Measurements from ENCODE around the gene PRPF38B.
"Not testable (repeated sequence)": the region's sequence is repeated elsewhere in the genome, so short reads cannot be mapped to it uniquely, and the experiment has no call there.

PRPF38B gene, protein sequence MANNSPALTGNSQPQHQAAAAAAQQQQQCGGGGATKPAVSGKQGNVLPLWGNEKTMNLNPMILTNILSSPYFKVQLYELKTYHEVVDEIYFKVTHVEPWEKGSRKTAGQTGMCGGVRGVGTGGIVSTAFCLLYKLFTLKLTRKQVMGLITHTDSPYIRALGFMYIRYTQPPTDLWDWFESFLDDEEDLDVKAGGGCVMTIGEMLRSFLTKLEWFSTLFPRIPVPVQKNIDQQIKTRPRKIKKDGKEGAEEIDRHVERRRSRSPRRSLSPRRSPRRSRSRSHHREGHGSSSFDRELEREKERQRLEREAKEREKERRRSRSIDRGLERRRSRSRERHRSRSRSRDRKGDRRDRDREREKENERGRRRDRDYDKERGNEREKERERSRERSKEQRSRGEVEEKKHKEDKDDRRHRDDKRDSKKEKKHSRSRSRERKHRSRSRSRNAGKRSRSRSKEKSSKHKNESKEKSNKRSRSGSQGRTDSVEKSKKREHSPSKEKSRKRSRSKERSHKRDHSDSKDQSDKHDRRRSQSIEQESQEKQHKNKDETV

DNA sequence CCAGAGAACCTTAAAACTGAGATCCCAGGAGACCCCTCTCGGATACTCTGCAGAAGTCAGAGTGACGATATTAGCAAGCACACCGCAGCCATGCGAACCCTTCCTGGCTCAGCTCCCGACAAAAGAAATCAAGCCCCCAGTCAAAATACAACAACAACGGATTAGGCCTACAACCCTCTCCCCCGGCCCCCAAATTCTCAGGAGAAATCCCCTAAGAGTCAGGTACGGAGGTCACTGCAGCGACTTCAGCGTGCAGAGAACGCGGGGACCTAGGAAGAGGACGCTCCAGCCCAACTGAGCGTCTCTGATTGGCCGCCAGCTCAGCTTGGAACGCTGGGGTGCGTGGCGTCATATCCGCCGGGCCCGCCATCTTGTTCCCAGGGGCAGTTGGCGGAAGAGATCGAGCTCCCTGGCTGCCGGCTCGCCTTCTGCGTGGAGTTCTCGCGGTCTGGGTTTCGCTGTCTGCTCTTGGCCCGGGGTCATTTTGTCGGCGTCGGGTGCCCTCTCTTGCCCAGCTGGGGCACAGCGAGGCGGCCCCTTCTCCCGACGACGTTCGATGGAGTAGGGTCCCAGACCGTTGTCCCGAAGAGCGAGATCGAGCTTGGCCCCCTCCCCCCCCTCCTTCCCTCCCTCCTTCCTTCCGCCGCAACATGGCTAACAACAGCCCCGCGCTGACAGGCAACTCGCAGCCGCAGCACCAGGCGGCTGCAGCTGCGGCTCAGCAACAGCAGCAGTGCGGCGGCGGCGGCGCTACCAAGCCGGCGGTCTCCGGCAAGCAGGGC is at the start of gene PRPF38B:
PRPF38B (plus strand) TSS at position 369 of the 782 bp plus-strand sequence; CDS start at position 651, 282 bp downstream.
- peak; percentile 94 for DNase-seq

DNA sequence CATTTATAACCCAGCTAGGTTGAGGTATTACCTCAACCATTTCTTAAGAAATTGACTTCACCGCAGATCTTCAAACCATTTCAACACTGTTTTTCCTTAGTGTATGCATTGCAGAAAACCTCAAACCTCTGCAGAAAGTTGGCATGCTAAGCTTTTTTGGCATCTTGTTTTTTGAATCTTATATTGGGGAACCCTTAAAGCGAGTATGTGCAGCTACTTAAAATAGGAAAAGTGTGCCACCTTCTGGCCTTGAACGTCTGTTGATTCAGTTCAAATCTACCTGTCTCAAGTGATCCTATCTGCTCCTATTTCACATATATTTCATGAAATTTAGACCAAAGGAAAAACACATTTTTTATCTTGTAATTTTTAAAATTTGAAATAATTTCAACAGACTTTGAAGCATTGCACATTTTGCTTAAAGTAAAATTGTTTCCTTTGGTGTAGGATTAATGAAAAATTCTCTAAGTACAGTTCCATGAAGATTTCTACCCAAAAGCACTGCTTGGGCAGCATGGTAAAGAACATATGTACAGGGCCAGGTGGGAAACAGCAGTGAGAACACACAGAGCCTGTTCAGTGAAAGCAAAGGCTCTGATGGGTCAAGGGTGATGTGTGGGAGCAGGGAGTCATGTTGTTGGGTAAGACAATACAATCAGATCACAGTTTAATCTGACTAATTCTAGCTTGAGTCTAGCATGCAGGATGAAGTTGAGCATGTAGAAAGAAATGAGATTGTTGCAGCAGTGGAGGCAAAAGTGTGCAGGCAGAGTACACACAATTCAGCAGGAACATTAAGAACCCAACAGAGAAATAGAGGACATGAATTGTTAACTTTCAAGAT is 48.4 kb upstream of the PRPF38B start:
- DNase-seq: peak; percentile 41

DNA sequence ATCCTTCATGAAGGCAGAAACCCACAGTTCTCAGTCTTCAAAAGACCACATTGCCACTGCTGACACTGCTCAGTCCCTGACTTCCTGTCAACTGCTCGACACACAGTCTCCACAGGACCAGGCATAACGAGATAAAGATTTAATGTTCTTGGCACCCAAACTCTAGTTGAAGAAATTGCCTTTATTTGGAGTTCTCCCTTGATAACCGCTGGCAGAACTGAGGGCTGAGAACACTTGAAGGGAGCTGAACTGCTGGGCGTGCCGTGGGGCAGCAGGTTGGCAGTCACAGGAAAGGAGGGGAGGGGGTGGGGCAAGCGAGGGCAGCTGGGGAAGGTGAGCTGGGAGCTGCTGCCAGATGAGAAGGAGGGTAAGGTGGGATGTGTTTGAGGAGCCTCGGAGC is 47.1 kb upstream of the PRPF38B start:
- DNase-seq: peak; percentile 32

DNA sequence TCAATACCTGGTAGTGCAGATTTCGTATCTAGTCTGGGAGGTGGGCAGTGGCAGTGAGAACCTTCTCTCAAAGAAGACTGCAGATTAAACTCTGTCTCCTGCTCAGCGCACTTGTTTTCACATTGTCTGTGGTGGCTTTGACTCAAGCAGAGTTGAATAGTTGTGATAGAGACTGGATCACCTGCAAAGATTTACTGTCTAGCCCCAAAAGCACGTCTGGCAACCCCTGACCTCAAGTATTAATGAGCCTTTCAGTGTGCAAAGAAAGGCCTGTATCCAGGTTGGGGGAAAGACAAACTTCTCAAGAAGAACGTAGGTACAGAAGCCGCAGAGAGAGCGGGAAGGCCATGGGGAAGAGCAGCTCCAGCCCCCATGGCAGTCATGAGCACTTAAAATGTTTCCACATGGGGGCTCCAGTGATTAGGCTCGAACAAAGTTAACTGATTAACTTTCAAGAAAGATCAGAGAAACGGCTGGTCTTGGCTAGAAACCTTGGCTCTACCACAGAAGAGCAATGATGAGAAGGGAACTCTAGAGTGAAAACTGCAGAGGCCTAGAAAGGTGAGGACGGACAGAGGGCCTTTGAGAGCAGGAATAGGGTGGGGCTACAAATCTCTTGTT is 46.4 kb upstream of the PRPF38B start:
- DNase-seq: no peak

DNA sequence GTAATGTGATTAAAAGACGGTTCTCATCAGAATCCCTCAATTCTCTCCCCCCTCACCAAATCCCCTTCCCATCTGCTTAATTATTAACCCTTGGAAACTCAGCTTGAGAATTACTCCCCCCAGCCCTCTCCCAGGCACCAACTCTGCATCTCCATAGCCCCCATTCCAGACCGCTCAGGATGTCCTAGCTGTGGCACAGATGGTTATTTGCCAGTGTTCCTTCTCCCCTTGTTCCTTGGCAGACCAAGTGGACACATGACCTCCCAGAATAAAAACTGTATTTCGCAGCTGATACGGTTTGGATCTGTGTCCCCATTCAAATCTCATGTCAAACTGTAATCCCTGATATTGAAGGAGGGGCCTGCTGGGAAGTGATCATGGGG is 45.9 kb upstream of the PRPF38B start:
- DNase-seq: no peak

DNA sequence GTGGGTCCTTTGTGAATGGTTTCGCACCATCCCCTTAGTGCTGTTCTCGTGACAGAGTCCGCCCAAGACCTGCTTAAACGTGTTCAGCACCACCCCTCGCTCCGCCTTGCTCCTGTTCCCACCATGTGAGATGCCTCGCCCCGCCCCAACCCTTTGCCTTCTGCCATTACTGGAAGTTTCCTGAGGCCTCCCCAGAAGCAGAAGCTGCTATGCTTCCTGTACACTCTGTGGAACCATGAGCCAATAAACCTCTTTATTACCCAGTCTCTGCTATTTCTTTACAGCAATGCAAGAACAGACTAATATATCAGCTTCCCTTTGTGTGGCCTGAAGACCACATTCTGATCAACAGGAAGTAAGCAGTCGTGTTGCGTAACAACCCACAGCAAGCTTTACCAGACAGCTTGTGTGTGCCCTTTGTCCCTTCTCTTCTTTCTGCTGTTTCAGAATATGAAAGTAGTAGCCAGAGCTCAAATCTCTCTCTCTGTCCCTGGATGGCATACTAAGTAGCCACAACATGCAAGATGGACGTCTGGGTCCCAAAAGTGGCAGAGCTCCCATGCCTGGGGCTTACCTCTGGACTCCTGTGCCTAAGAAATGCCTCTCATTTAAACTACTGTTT is 45.4 kb upstream of the PRPF38B start:
- DNase-seq: peak; percentile 34

DNA sequence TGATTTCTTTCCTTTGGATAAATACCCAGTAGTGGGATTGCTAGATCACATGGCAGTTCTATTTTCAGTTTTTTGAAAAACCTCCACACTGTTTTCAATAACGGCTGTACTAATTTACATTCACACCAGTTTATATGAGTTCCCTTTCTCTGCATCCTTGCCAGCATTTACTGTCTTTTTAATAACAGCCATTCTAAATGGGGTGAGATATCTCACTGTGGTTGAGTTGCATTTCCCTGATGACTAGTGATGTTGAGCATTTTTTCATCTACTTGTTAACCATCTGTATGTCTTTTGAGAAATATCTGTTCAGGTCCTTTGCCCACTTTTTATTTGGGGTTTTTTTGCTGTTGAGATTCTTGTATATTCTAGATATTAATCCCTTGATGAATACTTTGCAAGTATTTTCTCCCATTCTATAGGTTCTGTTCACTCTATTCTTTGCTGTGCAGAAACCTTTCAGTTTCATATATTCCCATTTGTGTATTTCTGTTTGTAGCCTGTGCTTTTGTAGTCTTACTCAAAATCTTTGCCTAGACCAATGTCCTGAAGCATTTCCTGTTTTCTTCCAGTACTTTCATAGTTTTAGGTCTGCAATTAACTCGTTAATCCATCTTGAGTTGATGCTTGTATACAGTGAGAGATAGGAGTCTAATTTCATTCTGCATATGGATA is 38.5 kb upstream of the PRPF38B start:
- no peak for DNase-seq

DNA sequence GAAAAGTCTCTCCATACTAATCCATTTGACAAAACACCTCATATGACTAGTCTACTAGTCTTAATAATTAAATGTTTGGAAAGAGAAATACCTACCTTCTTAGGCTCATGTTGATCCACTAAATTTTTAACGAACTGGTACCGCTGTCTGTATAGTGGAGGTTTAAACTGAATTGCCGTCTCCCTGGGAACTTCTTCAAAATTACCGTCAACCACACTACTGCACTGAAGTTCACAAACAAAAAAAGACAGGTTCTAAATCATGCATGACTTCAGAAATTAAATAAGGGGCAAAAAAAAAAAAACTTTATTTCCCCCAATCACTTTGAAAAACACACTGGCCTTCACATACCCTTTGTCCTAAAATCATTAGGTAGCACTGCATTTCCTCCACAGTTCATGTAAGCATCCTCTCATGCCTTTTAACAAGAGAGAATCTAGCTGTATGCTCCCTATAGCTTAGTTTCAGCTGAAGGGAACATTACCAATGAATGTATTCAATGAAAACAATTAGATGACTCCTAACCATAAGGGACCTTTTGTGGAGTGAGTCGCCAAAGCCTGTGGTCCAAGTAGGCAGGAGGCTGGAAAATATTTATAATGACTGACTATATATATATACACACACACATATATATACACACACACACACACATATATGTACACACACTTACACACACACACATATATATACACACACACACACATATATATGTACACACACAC is 34.6 kb upstream of the PRPF38B start:
- DNase-seq: no peak

DNA sequence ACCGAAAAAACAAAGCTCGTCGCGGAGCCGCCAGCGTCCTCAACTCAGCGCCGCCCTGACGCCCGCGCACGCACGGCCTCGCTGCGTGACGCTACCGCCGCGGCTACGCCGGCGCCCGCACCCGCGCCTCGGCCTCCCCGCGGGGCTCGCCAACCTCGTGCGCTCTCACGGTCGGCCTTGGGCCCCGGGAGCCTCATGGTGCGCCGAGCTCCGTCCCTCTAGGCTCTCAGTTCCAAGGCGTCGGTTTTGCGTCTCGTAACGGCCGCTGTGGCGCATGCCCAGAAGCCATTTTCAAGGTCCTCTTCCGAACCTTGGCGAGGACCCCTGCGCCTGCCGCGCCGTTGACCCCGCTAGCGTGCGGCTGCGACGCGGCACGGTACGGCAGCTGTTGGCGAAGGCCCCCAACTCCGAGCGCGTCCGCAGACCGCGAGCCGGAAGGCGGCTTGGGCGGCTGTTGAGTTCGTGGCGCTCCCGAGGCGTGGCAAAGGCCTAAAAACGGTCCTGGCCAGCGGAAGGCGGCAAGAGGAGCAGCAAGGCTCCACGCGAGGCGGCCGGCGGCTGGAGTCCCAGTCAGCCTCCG is 31.0 kb upstream of the PRPF38B start, which contains the start of gene HENMT1:
HENMT1 (minus strand) TSS at position 64 of the 580 bp plus-strand sequence. CDS start 1,209 bp downstream, outside the sequence.
- DNase-seq: peak; percentile 84

DNA sequence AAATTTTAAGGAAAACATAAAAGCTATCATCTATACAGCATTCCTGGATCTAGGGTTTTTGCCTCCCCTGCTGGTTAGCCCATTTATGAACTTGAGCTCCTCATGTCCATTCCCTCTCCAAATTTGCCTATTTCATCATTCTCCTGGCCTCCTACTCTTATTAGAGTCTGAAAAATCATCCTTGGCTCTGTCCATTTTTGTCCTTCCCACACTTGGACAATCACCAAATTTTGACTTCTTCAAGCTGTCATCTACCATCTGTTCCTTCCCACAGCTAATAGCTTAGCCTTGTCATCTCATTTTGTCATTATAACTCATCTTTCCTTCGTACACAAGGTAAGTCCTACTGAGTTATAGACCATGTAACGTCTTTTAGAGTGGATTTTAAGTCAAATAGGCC is 29.0 kb upstream of the PRPF38B start:
- DNase-seq: no peak

DNA sequence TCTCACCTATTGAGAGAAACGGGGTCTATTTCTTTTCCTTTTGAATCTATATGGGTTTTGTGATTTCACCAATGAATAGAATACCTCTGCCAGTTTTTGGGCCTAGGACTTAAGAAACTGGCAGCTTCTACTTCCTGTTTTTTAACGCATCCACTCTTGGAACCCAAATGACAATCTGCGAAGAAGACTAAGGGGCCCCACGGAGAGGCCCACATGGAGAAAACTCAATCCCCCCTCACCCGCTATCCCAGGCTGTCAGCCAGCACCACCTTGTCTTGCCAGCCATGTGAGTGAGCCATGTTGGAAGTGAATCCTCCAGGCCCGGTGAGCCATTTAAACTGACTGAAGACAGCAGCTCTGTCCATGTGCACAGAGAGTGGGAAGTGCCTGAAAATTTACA is 27.6 kb upstream of the PRPF38B start:
- no peak for DNase-seq

DNA sequence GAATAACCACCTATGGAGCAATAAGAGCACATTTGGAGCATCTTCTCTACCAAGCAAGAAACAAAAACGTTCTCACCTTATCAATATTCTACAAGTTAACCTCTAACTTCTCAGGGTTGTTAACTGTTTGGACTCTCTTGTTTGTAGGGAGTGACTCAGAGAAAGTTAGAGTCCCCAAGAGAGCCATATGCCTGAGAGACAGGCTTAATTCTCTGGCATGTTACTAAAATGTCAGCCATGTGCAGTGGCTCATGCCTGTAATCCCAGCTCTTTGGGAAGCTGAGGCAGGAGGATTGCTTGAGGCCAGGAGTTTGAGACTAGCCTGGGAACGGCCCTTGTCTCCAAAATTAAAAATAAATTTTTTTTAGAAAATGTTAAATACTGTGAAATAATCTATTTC is 27.0 kb upstream of the PRPF38B start:
- DNase-seq: no peak

DNA sequence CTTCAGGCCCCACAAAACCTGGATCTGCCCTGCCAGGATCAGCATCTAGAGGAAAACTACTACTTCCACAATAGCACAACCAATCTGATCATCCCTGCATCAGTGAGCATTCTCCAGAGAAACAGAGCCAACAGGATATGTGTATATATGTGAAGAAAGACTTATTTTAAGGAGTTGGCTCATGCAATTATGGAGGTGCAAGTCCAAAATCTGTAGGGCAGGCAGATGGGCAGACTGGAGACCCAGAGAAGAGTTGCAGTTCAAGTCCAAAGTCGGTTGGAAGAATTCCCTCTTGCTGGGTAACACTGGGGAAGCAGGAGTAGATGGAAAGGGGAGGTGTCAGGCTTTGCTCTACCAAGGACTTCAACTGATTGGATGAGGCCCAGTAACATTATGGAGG is 26.3 kb upstream of the PRPF38B start:
- DNase-seq: no peak

DNA sequence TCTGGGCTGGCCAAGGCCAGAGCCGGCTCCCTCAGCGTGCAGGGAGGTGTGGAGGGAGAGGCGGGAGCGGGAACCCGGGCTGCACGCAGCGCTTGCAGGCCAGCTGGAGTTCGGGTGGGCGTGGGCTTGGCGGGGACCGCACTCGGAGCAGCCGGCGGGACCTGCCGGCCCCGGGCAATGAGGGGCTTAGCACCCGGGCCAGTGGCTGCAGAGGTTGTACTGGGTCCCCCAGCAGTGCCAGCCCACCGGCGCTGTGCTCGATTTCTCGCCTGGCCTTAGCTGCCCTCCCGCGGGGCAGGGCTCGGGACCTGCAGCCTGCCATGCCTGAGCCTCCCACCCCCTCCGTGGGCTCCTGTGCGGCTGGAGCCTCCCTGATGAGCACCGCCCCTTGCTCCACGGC is 24.7 kb upstream of the PRPF38B start:
- not testable (repeated sequence) for DNase-seq

DNA sequence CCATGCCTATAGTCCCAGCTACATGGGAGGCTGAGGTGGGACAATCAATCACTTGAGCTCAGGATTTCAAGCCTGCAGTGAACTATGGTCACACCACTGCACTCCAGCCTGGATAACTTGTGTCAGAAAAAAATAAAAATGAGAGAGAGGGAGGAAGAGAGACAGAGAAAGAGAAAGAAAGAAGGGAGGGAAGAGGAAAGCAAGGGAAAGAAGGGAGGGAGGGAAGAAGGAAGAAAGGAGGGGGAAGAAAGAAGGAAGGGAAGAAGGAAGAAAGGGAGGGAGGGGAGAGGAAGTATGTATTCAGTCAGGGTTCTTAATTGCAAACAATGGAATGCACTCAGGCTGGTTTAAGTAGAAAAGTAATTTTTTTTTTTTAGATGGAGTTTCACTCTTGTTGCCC is 23.3 kb upstream of the PRPF38B start:
- no peak for DNase-seq

DNA sequence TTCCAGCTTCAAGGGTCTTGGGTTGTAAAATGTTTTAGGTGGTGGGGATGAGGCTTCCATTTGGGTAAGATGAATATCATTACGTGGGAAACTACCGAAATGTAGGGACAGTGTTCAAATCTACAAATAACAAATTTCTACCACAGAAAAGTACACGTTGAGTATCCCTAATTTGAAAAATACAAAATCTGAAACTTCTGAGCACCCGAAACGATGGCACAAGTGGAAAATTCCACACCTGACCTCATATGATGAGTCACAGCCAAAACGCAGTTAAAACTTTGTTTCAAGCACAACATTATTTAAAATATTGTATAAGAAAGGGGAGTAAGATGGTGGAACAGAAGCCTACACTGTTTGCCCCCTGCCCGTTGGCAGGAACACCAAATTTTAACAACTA is 22.4 kb upstream of the PRPF38B start:
- DNase-seq: no peak

DNA sequence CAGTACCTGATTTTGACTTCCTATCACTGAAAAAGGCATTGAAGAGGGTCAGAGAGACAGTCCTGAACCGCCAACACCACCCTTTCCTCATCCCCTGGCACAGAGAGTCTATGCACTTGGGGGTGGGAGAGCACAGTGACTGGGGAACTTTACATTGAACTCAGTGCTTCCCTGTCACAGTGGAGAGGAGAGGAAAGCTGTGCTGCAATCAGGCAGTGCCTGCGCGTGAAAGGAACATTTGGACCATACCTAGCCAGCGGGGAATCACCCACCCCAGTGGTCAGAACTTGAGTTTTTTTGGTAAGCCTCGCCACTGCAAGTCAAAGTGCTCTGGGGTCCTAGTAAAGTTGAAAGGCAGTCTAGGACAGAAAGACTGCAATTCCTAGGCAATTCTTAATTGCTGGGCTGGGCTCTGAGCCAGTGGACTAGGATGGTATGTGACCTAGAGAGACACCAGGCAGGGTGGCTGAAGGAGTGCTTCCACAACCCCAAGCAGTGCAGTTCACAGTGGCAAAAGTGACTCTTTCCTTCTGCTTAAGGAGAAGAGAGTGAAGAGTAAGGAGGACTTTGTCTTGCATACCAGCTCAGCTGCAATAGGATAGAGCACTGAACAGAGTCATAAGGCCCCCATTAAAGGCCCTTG is 21.9 kb upstream of the PRPF38B start:
- no peak for DNase-seq

DNA sequence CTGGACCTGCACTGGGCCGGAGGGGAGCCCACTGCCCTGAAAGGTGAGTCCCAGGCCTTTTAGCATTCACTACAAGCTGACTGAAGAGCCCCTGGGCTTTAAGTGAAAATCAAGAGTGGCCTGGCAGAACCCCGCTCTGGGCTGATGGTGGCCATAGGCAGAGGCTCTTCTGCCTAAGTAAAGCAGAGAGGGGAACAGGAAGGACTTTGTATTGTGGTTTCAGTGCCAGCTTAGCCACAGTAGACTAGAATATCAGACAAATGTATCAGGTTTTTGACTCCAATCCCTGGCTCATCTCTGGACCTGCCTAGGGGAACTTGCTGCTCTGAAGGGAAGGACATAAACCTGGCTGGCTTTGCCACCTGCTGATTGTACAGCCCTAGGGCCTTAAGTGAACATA is 21.0 kb upstream of the PRPF38B start:
- DNase-seq: no peak

DNA sequence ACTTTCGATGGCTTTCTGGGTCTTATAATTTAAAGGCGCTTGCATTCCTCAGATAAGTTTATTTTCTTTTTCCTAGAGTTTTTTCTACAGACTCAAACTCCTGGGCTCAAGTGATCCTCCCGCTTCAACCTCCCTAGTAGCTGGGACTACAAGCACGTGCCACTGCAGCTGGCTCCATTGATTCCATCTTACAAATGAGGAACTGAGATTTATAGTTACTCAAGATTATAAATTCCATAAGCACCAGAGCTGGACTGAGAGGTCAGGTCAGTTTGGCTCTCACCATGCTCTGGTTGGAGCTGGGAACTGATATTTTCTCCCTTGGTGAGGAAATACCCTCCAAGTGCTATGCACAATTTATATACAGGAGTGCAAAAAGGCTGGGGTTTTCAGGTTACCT is 13.4 kb upstream of the PRPF38B start:
- DNase-seq: no peak

Measured in activated naive CD4-positive, alpha-beta T cell treated with anti-CD3 and anti-CD28 coated beads, Interleukin-2, amount 50 U/mL, for 16 hours (primary cell).